Measurements from ENCODE around the gene FBXO31.
"Not testable (repeated sequence)": the region's sequence is repeated elsewhere in the genome, so short reads cannot be mapped to it uniquely, and the experiment has no call there.

- TF ChIP-seq EZH2phosphoT487 (IDR thresholded peaks at IDR 0.05; ENCODE audit: insufficient read depth, low read depth); EZH2 (IDR thresholded peaks at IDR 0.05; ENCODE audit: insufficient read depth, poor library complexity, severe bottlenecking): not testable (repeated sequence)
These were observed 43.9 kb downstream of the FBXO31 start for GRCh38 chr16:87339724-87340105.
